ENCODE data around the gene CCNI. TPM values are rescaled to one million over a fixed set of nuclear protein-coding genes. Genes with fewer than 3 reads are reported as not detected.

Gene CCNI
- total and polyA plus RNA-seq, 4 donors = 36.2 to 87.5 (median 62.3) TPM

- H3K4me3 ChIP-seq (ENCODE audit: low read depth in 1 of 3, low read length in 3 of 3) = no peak overlapping the region
- H3K9me3 ChIP-seq (ENCODE audit: control insufficient read depth in 4 of 4, low read length in 3 of 4) = no peaks in the 10 kb centered on the region
- H3K27me3 ChIP-seq (ENCODE audit: control insufficient read depth in 4 of 4, insufficient read depth in 4 of 4, low read length in 3 of 4) = no peaks in the 10 kb centered on the region
- no peak overlapping the region for H3K27ac ChIP-seq (ENCODE audit: low read depth in 1 of 2, low read length in 2 of 2)
- TF ChIP-seq YY1 (IDR thresholded peaks at IDR 0.05) = no peak
- TF ChIP-seq EGR1 (IDR thresholded peaks at IDR 0.05; ENCODE audit: low read depth in 2 of 2) = no peak
- TF ChIP-seq GABPA (IDR thresholded peaks at IDR 0.05 in 1 of 2, conservative IDR thresholded peaks at IDR 0.05 in 1 of 2) = no peak
- no peak for TF ChIP-seq NR2F2 (IDR thresholded peaks at IDR 0.05)
- no peak for TF ChIP-seq TAF1 (conservative IDR thresholded peaks at IDR 0.05)
- no peak for TF ChIP-seq FOXA2 (IDR thresholded peaks at IDR 0.05)
- H3K9ac ChIP-seq (ENCODE audit: low read depth in 1 of 2, low read length in 2 of 2) = no peak overlapping the region
- H3K4me1 ChIP-seq (ENCODE audit: control insufficient read depth in 4 of 4, insufficient read depth in 4 of 4, low read length in 3 of 4) = no peaks in the 10 kb centered on the region
- 70% methylated on average over 3 of the region's 3 CpGs for WGBS
- no peaks in the 10 kb centered on the region for H3K36me3 ChIP-seq (ENCODE audit: control insufficient read depth in 4 of 4, insufficient read depth in 3 of 4, low read depth in 1 of 4, low read length in 3 of 4)
- DNase-seq (ENCODE audit: low spot score) = no peak
These were observed 48.8 kb upstream of the CCNI start for GRCh38 chr4:77124576-77124975.

DNA sequence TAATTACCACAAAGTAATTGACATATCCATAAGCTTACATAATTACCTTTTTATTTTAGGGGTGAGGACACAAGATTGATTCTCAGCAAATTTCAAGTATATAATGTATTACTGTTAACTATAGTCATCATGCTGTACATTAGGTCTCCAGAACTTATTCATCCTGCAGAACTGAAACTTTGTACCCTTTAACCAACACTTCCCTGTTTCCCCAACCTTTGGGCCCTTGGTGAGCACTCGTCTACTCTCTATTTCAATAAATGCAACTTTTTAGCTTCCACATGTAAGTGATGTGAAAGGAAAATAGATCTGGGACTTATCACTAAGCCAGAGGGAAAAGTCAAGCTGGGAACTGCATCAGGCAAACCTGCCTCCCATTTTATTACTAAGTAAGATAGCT lies 47.6 kb upstream of the CCNI start:
- no peaks in the 10 kb centered on the region for H3K27me3 ChIP-seq (ENCODE audit: control insufficient read depth in 4 of 4, insufficient read depth in 4 of 4, low read length in 3 of 4)
- H3K9me3 ChIP-seq (ENCODE audit: control insufficient read depth in 4 of 4, low read length in 3 of 4) = no peaks in the 10 kb centered on the region
- no peak for DNase-seq (ENCODE audit: low spot score)
- no peak overlapping the region for H3K9ac ChIP-seq (ENCODE audit: low read depth in 1 of 2, low read length in 2 of 2)
- H3K27ac ChIP-seq (ENCODE audit: low read depth in 1 of 2, low read length in 2 of 2) = no peak overlapping the region
- H3K36me3 ChIP-seq (ENCODE audit: control insufficient read depth in 4 of 4, insufficient read depth in 3 of 4, low read depth in 1 of 4, low read length in 3 of 4) = no peaks in the 10 kb centered on the region
- no peaks in the 10 kb centered on the region for H3K4me1 ChIP-seq (ENCODE audit: control insufficient read depth in 4 of 4, insufficient read depth in 4 of 4, low read length in 3 of 4)
- no peak overlapping the region for H3K4me3 ChIP-seq (ENCODE audit: low read depth in 1 of 3, low read length in 3 of 3)
- 83% methylated on average over 1 of the region's 1 CpG for WGBS
- no peak for TF ChIP-seq HNF4G (IDR thresholded peaks at IDR 0.05)
- TF ChIP-seq, protein P1, sequence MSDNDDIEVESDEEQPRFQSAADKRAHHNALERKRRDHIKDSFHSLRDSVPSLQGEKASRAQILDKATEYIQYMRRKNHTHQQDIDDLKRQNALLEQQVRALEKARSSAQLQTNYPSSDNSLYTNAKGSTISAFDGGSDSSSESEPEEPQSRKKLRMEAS (IDR thresholded peaks at IDR 0.05) = no peak
- TF ChIP-seq ZBTB33 (IDR thresholded peaks at IDR 0.05) = no peak
- no peak for TF ChIP-seq FOXA2 (IDR thresholded peaks at IDR 0.05)
- no peak for TF ChIP-seq REST (IDR thresholded peaks at IDR 0.05)
- TF ChIP-seq NR2F2 (IDR thresholded peaks at IDR 0.05) = no peak

DNA sequence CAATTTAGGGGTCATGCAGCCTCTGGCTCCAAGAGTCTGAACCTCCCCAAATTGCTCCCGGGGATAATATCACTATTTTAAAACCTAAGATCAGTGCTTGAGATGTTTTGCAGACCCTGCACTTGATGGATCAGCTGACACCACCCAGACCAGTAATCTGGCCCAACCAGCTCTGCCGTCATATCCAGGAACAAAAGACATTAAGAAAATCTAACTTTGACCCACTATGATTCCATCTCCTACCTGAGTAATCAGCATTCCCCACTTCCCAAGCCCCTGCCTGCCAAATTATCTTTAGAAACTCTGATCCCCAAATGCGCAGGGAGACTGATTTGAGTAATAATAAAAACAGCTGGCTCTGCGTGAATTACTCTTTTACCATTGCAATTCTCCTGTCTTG lies 46.9 kb upstream of the CCNI start:
- H3K36me3 ChIP-seq (ENCODE audit: control insufficient read depth in 4 of 4, insufficient read depth in 3 of 4, low read depth in 1 of 4, low read length in 3 of 4) = no peaks in the 10 kb centered on the region
- no peak for DNase-seq (ENCODE audit: low spot score)
- no peaks in the 10 kb centered on the region for H3K27me3 ChIP-seq (ENCODE audit: control insufficient read depth in 4 of 4, insufficient read depth in 4 of 4, low read length in 3 of 4)
- H3K4me3 ChIP-seq (ENCODE audit: low read depth in 1 of 3, low read length in 3 of 3) = no peak overlapping the region
- H3K4me1 ChIP-seq (ENCODE audit: control insufficient read depth in 4 of 4, insufficient read depth in 4 of 4, low read length in 3 of 4) = no peaks in the 10 kb centered on the region
- no peak overlapping the region for H3K9ac ChIP-seq (ENCODE audit: low read depth in 1 of 2, low read length in 2 of 2)
- no peak overlapping the region for H3K27ac ChIP-seq (ENCODE audit: low read depth in 1 of 2, low read length in 2 of 2)
- WGBS = 84% methylated on average over 4 of the region's 4 CpGs
- no peaks in the 10 kb centered on the region for H3K9me3 ChIP-seq (ENCODE audit: control insufficient read depth in 4 of 4, low read length in 3 of 4)
- TF ChIP-seq ATF3 (IDR thresholded peaks at IDR 0.05) (no peak), HNF4G (IDR thresholded peaks at IDR 0.05) (no peak), CTCF (IDR thresholded peaks at IDR 0.05; ENCODE audit: low read depth, low read length, missing input control) (no peak), EGR1 (IDR thresholded peaks at IDR 0.05; ENCODE audit: low read depth in 2 of 2) (no peak), JUND (IDR thresholded peaks at IDR 0.05) (no peak), TAF1 (conservative IDR thresholded peaks at IDR 0.05) (no peak), REST (IDR thresholded peaks at IDR 0.05) (no peak), GABPA (IDR thresholded peaks at IDR 0.05 in 1 of 2, conservative IDR thresholded peaks at IDR 0.05 in 1 of 2) (no peak), RXRA (IDR thresholded peaks at IDR 0.05) (no peak), FOXA2 (IDR thresholded peaks at IDR 0.05) (no peak)
- TF ChIP-seq, protein P1 (IDR thresholded peaks at IDR 0.05) = no peak
